Measurements from ENCODE around the gene MAML3.
A peak's percentile ranks its signal among the peaks of the same experiment; 100 is the strongest.

The MAML3 gene

DNA sequence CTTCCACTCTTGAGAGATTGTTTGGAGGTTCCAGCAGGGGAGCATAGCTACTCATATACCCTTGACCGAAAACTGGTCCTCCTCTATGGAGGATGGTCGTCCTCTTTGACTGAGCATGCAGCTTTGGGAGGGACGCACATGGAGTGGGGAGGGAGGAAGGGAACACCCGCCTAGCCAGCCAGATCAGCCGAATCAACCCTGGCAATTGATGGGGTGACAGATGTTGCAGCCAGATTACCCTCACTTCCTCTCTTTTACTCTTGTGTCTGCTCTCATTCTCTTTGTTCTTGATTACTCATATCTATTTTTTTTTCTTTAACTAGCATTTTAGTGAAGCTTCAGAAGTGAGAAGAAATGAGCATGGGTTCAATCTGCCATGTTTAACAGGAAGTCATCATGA, 468.8 kb downstream of the MAML3 start:
- peak; percentile 58 for DNase-seq (ENCODE audit: low read depth)

DNA sequence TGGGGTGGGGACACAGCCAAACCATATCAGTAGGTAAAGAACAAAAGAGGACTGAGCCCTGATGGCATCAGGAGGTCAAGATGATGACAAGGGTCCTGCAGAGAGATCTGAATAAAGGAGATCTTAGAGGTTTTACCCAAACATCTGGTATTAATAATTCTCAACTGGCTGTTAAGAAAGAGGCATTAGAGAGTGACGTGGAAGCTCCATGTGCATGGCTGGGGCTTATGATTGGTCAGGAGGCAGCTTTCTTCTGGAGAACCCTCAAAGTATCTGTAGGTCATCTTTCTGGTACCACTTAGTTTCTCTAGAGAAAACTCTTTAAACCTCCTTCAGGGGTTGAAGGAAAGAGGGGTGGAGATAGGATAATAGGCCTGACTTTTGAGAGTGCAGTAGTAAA, 469.6 kb downstream of the MAML3 start:
- no peak for DNase-seq (ENCODE audit: low read depth)

DNA sequence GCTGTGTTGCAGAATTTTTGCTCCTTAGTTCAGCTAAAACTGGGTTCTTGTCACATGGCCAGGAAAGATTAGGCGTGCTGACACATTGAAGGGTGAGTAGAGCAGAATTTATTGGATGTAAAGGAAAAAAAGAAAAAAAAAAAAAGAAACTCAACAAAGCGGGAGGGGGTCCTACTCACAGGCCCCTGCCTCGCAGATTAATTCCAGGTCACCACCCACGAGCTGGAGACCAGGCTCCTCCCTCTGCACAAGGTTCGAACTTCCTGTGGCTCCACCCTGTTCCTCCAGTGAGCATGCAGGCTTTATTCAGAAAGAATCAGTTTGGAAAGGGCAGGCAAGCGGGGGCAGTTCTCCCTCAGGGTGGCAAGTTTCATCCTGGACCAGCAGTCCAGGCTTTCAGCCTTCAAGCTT, 471.2 kb downstream of the MAML3 start:
- no peak for DNase-seq (ENCODE audit: low read depth)

DNA sequence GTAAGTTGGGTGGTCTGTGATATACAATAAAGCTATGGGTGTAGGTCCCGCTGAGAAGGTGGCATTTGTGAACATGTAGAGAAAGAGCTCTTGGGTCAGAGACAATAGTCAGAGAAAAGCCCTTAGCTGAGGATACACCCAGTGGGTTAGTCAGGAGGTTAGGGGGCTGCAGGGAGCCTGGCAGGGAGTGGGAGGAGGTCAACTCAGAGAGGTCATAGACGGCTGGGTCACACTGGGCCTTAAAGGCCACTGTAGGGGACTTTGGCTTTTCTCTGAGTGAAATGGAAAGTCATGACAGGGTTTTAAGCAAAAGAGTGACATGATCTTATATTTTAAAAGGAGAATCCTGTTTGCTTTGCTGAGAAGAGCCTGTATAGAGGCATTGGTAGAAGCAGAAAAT, 471.7 kb downstream of the MAML3 start:
- no peak for DNase-seq (ENCODE audit: low read depth)

DNA sequence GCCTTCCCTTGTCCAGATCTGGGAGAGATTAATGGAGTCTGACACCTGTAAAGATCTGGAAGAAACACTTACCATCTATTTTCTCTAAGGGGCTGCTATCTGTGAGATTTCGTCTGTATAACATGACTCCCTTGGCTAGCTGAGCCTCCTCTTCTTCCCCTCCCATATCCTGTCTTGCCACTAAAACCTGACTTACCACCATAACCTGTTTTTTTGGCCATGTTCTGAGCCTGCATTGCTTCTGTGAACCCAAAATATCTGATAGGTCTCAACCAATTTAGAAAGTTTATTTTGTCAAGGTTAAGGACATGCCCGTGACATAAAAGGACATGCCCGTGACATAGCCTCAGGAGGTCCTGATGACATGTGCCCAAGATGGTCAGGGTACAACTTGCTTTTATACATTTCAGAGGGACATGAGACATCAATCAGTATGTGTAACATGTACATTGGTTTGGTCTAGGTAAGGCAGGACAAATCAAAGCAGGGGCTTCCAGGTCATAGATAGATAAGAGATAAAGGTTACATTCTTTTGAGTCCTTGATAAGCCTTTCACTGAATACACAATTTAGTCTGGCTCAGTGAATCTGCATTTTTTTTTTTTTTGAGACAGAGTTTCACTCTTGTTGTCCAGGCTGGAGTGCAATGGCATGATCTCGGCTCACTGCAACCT, 476.9 kb downstream of the MAML3 start:
- no peak for DNase-seq (ENCODE audit: low read depth)

DNA sequence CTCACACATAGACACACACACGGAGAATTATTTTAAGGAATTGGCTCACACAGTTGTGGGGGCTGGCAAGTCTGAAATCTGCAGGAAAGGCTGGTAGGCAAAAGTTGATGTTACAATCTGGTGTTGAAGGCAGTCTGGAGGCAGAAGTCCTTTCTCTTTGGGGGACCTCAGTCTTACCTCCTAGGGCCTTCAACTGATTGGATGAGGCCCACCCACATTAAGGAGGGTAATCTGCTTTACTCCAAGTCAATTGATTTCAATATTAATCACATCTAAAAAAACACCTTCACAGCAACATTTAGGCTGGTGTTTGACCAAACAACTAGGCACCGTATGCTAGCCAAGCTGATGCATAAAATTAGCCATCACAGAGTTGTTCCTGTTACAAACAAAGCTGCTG, 477.6 kb downstream of the MAML3 start:
- DNase-seq (ENCODE audit: low read depth) = no peak

DNA sequence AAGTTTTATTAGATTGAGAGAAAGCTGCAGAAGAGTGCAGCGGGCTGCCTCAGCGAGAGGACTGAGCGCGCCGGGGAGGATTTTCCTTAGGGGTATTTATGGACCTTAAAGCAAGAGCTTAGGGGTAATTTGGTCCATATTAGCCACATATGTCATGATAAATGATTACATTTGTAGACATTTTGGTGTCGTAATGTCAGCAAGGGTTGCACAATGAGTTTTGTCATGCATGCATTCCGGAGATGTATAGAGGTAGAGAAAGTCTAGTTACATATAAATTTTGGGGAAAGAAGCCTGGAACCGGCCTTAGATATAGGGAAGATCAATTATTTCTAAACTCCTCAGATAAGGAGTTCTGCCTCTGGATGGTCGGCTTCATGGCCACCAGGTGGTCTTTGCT, 478.3 kb downstream of the MAML3 start:
- DNase-seq (ENCODE audit: low read depth) = no peak

DNA sequence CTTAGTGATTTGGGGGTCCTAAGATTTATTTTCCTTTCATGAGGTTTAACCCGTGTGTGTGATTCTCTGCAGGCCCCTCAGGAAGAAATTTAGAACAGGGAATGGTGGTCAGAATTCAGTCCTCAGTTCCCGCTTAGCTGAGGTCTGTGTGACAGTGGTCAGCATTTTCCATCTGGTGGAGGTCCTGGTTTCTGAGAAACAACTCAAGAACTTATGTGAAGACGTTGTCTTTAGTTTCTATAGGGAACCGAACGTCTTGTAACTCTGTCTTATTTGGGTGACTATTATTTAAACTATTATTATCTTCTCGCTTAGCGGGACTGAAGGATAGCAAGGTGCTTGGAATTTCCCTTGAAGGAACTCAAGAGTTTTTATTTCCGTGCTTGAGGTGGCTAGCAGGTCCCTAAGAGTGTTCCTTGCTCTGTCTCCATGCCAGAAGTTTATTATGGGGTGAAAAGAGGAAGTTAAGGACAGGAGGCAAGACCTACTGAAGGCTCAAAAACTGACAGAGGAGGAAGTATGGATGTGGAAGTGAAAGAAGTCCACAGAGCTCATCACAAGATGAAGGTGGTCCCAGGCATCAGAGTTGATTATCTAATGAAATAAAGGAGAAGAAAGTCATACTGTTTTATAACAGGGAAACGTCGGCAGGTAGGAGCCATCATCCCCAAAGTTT, 479.0 kb downstream of the MAML3 start:
- no peak for DNase-seq (ENCODE audit: low read depth)

DNA sequence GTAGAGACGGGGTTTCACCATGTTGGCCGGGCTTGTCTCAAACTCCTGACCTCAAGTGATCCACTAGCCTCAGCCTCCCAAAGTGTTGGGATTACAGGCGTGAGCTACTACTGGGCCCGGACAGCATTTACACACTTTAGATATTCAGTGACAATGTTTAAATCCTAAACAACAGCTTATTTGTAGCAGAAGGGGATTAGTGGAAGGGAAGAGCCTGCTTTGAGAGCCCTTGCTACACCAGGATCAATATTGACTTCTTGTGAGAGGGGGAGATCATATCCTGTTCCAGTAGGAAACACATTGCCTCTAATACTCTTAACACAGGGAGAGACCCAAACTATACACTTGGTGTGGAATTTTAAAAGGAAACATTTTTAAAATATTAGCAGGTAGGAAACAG, 481.3 kb downstream of the MAML3 start:
- DNase-seq (ENCODE audit: low read depth) = no peak

DNA sequence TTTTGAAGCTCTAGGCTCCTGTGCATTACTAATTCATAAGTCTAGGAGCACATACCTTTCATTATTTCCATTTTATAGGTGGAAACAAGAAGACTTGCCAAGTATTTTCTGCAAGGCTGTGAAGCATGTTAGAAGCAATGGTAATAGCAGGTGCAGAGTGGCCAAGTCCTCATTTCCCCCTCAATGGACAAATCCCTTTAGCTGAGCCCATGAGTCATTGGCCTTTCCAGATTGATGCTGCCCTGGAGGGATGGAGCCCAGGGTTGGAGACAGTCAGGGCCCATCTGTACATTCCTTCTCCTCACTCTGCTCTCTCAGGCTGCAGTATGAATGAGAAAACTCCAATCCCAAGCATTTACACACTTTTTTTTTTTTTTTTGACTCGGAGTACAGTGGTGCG, 481.8 kb downstream of the MAML3 start:
- no peak for DNase-seq (ENCODE audit: low read depth)

DNA sequence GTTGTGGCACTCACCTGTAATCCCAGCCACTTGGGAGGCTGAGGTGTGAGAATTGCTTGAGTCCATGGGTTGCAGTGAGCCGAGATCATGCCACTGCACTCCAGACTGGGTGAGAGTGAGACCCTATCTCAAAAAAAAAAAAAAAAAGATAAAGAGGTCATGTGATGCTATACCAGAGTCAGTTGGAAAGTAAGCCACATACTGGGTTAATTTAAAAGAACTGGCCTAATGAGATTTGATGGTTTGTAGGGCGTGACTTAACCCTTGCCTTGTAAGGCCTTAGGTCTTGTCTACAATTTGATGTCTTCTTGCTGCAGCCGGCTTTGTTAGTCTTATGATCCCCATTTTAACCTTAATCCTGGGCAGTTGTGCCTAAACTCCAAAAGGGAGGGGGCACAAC, 483.2 kb downstream of the MAML3 start:
- no peak for DNase-seq (ENCODE audit: low read depth)

DNA sequence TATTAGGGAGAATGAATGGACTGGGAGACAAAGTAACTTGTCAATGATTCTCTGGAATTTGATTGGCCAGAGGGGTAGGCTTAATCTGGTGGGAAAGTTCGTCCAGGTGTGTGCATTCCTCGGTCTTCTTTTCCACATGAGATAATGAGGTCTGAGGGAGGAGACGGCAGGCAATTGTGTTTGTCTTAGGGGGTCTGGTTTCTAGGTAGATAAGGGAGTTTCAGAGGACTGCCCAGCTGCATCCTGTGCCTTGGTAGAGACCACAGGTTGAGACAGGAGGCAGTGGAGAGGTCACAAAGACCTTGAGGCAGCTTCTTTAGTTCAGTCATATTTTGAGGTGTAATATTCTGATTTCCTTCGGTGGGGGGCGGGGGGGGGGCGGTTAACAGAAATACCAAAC, 484.1 kb downstream of the MAML3 start:
- no peak for DNase-seq (ENCODE audit: low read depth)

DNA sequence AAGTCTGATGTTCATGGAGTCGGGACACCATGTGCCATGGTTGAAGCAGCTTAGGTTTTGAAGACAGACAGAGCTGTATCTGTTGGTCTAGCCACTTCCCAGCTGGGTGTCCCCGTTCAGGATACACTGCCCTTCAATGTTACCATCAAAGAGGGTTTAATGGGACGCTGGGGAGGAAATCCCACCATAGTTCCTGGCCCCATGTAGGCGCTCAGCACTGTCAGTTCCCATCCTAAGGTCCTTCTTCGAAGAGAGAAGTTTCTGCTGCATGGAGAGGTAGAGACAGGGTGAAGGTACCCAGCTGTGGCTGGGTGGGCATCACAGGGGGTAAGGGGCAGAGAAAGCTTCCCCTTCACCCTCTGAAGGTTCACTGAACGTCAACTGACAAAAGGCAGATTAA, 484.6 kb downstream of the MAML3 start:
- no peak for DNase-seq (ENCODE audit: low read depth)

DNA sequence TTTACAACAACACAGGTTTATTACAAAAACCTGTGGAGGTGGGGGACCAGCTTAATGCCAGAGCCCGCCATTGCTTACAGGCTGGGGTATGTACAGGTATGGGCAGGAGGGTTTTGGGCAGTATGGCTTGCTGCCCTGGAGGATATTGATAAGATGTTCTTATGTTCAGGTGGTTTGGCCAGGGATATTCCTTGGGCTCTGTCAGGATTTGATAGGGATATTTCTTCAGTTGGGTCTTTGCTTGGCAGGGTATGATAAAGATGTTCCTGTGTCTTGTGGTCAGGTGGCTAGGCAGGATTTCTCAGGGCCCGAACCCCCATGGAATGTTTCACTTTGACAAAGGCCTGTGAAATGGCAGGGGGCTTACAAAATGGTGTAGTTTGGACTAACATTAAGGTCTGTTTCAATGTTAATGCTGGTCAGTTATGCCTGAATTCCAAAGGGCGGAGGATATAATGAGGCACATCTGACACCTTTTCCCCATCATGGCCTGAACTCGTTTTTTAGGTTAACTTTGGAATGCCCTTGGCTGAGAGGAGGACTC, 485.3 kb downstream of the MAML3 start:
- peak; percentile 66 for DNase-seq (ENCODE audit: low read depth)

DNA sequence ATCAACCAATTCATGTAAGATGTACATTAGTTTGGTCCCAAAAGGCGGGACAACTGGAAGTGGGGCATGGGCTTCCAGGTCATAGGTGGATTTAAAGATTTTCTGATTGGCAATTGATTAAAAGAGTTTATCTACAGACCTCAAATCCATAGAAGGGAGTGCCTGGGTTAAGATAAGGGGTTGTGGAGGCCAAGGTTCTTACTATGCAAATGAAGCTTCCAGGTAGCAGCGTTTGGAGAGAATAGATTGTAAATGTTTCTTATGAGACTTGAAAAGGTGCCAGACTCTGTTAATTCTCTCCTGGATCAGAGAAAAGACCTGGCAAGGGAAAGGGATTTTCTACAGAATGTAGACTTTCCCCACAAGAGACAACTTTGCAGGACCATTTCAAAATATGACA, 485.9 kb downstream of the MAML3 start:
- no peak for DNase-seq (ENCODE audit: low read depth)

Measured in CMK (cell line).